Thoracic aorta (tissue), 2 donors: Measurements from ENCODE around the gene GPC6. TPM values are rescaled to one million over a fixed set of nuclear protein-coding genes. Genes with fewer than 3 reads are reported as not detected.

Experiments used
- ATAC-seq: fragments of 150-250 bp; one replicate; pipeline ENCODE4 v1.8.0; 2017; ENCODE audit warnings: low read depth; ENCODE audit not compliant: insufficient number of reproducible peaks, low FRiP score
- DNase-seq: peaks from one replicate; pipeline ENCODE4 v3.0.0-alpha.2; 2020; ENCODE audit warnings: low spot score
- H3K27ac ChIP-seq, 2 donors: fragments of 200-600 bp; sonication (generic); 1 replicate in 1 of 2; 2 replicates in 1 of 2; pipeline ENCODE4 v1.5.1; 2016; ENCODE audit warnings: mild to moderate bottlenecking in 2 of 2, moderate library complexity in 2 of 2
- H3K27me3 ChIP-seq: fragments of 200-600 bp; sonication (generic); replicated peaks from 2 replicates; pipeline ENCODE4 v1.6.0; 2016; ENCODE audit warnings: mild to moderate bottlenecking; ENCODE audit not compliant: insufficient read depth
- H3K36me3 ChIP-seq: fragments of 200-600 bp; sonication (generic); one replicate; pipeline ENCODE4 v1.5.1; 2016
- H3K4me1 ChIP-seq, 2 donors: fragments of 200-600 bp; sonication (generic); 1 replicate in 1 of 2; 2 replicates in 1 of 2; pipeline versions ENCODE4 v1.5.1 to v1.6.0; 2016; ENCODE audit warnings: low read depth in 2 of 2, mild to moderate bottlenecking in 1 of 2; ENCODE audit not compliant: control insufficient read depth in 1 of 2
- H3K4me3 ChIP-seq: fragments of 200-600 bp; sonication (generic); 2 replicates; pipeline ENCODE4 v1.5.1; 2016; ENCODE audit warnings: mild to moderate bottlenecking
- H3K9me3 ChIP-seq: fragments of 200-600 bp; sonication (generic); 2 replicates; pipeline ENCODE4 v1.5.1; 2016
- CTCF ChIP-seq: fragments of 200-600 bp; sonication (generic); IDR thresholded peaks from one replicate; pipeline ENCODE4 v1.5.1; 2019; ENCODE audit warnings: antibody characterized with exemption
- total RNA-seq, 2 donors: library from RNA; depleted of rRNA; stranded (reverse); fragments of >200 nt; gene quantifications; one replicate each; pipeline versions ENCODE4 v1.1.0 to v1.2.3, GENCODE V29; 2016

The GPC6 gene
- total RNA-seq, 2 donors from 2014 or later = 34.9 to 56.4 TPM

DNA sequence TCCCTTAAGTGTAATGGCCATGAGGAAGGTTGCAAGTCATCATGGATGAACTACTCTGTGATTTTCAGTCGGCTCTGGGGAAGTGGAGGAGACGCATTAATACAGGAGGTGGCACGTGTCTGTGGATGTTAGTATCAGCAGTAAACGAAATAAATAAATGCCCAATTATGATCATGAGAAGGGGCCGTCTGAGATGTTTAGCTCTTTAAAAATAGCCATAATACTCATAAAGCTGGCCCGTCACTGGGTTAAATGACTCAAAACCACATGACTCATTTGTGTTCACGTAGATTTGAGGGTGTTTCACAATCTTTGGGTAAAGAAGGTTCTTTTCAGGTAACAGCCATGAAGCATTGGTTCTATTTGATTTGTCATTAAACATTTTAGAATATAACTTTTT lies 620.6 kb downstream of the GPC6 start:
- ATAC-seq (no peak), DNase-seq (no peak)
- no peak overlapping the region for H3K4me3 ChIP-seq
- H3K27ac ChIP-seq = no peak overlapping the region
- H3K27me3 ChIP-seq = no peaks in the 10 kb centered on the region
- H3K9me3 ChIP-seq = no peaks in the 10 kb centered on the region
- TF ChIP-seq CTCF = no peak
- no peaks in the 10 kb centered on the region for H3K36me3 ChIP-seq
- peaks cover 0 to 4% of the 10 kb centered on the region in 2 donors for H3K4me1 ChIP-seq

DNA sequence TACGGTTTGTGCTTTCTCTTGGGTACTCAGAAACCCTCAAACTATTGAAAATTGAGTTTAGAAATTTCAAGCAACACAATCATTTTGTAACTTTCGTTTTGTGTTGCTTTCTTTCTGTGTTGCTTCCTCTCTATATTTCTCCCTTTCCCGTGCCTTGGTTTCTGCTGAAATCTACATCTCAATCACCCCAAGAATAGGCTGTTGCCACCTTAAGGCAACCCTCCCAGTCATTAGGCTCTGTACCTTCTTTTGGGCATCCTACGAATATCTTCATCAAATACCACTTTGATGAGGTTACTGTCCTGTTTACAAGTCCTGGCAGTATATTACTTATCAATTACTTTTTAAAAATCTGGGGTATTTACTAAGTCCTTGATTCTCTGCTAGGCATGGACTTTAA lies 621.6 kb downstream of the GPC6 start:
- no peaks in the 10 kb centered on the region for H3K9me3 ChIP-seq
- DNase-seq (no peak), ATAC-seq (no peak)
- H3K4me3 ChIP-seq = no peak overlapping the region
- H3K27me3 ChIP-seq = no peaks in the 10 kb centered on the region
- H3K27ac ChIP-seq = no peak overlapping the region
- no peak for TF ChIP-seq CTCF
- H3K4me1 ChIP-seq = peaks cover 0 to under 1% of the 10 kb centered on the region in 2 donors
- no peaks in the 10 kb centered on the region for H3K36me3 ChIP-seq

DNA sequence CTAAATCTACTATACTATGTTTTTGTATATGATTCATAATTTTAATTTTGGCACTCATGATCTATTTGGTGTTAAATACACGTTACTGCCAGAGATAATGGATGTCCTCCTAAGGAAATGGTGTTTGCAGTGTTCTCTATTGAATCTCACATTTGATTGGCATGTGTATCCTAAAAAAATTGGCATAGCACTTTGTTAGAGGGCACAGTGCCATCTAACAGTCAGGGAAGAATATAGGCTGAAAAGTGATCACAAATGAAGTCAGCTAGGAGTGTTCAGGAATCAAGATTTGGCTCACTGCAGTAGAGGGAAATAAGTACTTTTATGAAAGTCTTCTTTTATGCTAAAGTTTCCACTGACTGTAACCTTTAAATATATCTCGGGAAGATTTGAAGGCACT lies 624.6 kb downstream of the GPC6 start:
- DNase-seq = no peak
- no peaks in the 10 kb centered on the region for H3K9me3 ChIP-seq
- H3K4me3 ChIP-seq = no peak overlapping the region
- H3K4me1 ChIP-seq = no peaks in the 10 kb centered on the region
- H3K27me3 ChIP-seq = no peaks in the 10 kb centered on the region
- no peak overlapping the region for H3K27ac ChIP-seq
- no peak for ATAC-seq
- H3K36me3 ChIP-seq = no peaks in the 10 kb centered on the region
- no peak for TF ChIP-seq CTCF

GRCh38 chr13:93853912-93854311 lies 627.3 kb downstream of the GPC6 start:
- Histone ChIP-seq H3K27me3 (no peaks in the 10 kb centered on the region), H3K4me3 (no peak overlapping the region), H3K4me1 (no peaks in the 10 kb centered on the region), H3K9me3 (no peaks in the 10 kb centered on the region), H3K36me3 (no peaks in the 10 kb centered on the region), H3K27ac (no peak overlapping the region)
- DNase-seq (no peak), ATAC-seq (no peak)
- TF ChIP-seq CTCF = no peak

DNA sequence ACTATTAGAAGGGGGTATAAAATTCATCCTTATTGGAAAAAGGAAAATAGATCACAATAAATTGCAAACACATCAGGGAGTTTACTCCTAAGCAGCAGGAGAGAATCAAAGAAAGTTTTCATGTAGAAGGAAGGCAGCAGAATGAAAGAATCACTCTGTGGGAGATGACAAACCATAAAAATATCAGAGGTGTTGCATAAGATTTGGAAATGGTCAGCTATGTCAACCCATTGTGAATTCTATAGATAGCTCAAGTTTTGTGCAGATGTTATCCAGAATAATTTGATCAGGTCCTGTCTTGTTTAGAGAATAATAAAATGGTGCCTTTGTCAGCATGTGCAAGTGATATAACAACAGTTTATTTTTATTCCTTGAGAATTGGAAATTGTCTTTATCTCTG lies 630.5 kb downstream of the GPC6 start:
- H3K27ac ChIP-seq = no peak overlapping the region
- no peaks in the 10 kb centered on the region for H3K9me3 ChIP-seq
- H3K27me3 ChIP-seq = no peaks in the 10 kb centered on the region
- no peaks in the 10 kb centered on the region for H3K36me3 ChIP-seq
- ATAC-seq = no peak
- DNase-seq = no peak
- no peak overlapping the region for H3K4me3 ChIP-seq
- H3K4me1 ChIP-seq = no peaks in the 10 kb centered on the region
- TF ChIP-seq CTCF = no peak
